Hematopoietic multipotent progenitor cell treated with erythropoietin and hydrocortisone succinate and interleukin-3 and kit ligand, for 4 days (in vitro differentiated cells): ENCODE data around the gene ALG3.

Experiments used
- DNase-seq: peaks from one replicate; pipeline ENCODE4 v3.0.0-alpha.2; 2015

Gene ALG3

GRCh38 chr3:184259878-184260723 lies 11.3 kb upstream of the ALG3 start:
- DNase-seq = peak; percentile 69

- DNase-seq = no peak
Observed at GRCh38 chr3:184259396-184259877, 10.7 kb upstream of the ALG3 start.

GRCh38 chr3:184258926-184259325 lies 10.2 kb upstream of the ALG3 start:
- DNase-seq = no peak

DNA sequence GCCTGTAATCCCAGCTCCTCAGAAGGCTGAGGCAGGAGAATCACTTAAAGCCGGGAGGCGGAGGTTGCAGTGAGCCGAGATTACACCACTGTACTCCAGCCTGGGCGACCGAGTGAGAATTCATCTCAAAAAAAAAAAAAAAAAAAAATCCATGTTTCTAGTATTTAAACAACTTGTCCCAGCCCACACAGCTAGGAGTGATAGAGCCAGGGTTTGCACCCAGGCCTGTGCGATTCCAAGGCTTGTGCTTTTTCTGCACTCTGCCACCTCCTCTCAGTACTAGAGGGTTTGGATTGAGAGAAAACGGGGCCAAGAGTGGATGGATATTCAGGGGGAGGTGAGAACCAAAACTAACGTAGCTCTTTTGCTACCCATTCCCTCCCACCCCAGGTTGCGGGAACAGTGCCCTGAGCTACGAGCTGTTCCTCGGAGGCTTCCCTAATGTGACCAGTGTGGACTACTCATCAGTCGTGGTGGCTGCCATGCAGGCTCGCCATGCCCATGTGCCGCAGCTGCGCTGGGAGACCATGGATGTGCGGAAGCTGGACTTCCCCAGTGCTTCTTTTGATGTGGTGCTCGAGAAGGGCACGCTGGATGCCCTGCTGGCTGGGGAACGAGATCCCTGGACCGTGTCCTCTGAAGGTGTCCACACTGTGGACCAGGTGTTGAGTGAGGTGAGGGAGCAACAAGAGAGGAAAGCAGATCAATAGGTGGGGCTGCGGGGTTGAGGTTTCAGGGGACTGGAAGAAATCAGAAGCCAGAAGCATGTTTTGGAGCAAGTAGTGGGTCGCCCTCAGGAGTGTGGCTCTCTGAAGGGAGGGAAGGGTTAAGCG lies 8.5 kb upstream of the ALG3 start:
- DNase-seq = no peak

DNA sequence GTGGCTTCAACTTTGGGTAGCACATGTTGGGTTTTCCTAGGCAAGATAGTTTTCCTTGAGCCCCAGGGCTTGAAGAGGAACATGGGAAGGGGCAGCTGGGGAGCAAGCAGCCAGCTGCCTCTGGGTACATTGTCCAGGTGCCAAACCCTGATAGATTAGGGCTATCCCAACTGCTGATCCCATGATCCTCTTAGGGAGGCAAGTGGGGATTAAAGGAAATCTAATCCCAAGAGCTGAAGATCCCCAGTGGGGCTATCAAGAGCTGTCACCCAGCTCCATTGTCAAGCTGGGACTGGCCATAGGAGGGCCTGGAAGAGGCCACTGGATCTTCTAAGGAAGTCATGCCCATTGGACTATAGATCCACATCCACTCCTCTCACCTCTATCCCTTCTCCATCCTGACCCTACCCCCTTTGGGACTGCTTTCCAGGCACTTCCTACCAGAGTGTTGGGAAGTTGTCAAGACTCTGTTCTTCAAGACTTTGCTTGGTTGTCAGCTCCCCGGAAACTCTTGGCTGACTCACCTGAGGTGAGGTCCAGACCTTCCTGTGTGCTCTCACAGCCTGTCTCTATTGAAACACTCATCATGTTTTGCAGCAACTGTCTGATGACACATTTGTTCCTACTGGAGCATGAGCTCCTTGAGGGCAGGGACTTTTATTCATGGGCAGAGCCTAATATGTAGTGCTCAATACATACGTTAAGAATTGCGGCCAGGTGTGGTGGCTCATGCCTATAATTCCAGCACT lies 6.7 kb upstream of the ALG3 start:
- DNase-seq = no peak

DNA sequence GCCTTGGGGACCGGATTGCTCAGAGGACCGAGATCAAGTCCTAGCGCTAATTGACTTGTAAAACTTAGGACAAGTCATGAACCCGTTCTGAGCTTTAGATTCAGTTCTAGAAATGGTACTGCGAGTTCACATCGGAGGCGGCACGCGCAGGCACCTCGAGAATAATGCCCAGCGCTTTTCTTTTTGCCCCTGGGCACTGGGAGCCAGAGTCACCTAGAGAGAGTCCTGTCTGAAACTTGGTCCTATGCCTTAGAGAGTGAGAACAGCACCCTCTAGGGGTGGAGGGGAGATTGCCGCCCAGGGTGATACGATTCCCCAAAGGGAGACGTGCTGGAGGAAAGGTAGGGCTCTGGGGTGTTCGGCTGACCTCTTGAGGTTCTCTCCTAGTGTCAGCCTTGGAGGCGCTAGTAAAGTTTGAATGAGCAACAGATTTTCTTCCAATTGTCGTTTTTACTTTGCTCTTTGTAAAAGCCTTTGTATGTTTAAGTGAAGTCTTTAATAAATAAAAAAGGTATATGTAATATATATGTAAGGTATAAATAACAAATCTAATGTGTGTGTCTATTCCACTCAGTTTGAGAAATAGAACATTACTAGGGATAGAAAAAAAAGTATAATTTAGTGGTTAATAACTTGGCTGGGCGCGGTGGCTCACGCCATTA lies 1.5 kb upstream of the ALG3 start:
- DNase-seq = peak; percentile 98

DNA sequence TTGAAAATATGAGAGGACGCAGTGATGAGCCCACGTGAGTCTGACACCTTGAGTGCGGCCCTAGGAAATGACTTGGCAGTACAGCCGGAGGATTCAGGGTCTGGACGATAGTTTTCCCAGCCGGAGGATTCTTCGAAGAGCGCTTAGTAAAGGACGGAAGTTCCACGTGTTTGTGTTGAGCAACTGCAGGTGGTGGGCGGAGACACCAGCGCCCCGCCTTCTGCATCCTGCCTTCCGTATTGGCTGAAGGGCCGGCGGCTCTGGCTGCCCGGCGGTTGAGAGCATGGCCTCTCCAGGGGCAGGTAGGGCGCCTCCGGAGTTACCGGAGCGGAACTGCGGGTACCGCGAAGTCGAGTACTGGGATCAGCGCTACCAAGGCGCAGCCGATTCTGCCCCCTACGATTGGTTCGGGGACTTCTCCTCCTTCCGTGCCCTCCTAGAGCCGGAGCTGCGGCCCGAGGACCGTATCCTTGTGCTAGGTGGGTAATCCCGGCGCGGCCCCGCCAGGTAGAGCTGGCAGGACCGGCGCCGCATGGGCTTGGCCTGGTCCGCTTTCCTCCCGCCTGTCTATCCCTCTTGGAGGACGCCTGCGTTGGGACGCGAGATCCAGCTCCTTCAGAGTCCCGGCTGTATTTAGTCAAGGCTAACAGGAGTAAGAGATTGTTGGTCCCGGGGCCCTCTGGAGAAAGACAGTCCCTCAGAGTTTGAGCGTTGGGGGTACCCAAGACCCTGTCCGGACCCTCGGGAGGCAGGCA lies 827 bp upstream of the ALG3 start, which contains the start of gene EEF1AKMT4:
Gene EEF1AKMT4, plus strand, starts transcription at position 261 of the 755 bp plus-strand sequence. Its CDS starts 23 bp downstream, at position 284.
- peak; percentile 99 for DNase-seq

- DNase-seq = no peak
Observed at GRCh38 chr3:184242297-184242685, 6.5 kb downstream of the ALG3 start.

- DNase-seq = peak; percentile 63
Observed at GRCh38 chr3:184241447-184242296, 7.1 kb downstream of the ALG3 start.

DNA sequence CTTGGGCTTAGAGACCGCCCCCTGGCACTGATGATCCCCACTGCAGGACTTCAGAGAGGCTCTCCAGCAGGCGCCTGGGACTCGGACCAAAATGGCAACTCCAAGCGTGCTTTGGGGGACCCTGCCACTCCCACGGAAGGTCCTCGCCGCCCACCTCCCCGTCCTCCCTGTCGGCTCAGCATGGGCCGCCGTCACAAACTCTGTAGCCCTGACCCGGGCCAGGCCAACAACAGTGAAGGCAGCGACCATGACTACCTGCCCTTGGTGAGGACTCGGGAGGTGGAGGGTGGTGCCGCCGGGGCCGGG lies 7.7 kb downstream of the ALG3 start:
- no peak for DNase-seq

DNA sequence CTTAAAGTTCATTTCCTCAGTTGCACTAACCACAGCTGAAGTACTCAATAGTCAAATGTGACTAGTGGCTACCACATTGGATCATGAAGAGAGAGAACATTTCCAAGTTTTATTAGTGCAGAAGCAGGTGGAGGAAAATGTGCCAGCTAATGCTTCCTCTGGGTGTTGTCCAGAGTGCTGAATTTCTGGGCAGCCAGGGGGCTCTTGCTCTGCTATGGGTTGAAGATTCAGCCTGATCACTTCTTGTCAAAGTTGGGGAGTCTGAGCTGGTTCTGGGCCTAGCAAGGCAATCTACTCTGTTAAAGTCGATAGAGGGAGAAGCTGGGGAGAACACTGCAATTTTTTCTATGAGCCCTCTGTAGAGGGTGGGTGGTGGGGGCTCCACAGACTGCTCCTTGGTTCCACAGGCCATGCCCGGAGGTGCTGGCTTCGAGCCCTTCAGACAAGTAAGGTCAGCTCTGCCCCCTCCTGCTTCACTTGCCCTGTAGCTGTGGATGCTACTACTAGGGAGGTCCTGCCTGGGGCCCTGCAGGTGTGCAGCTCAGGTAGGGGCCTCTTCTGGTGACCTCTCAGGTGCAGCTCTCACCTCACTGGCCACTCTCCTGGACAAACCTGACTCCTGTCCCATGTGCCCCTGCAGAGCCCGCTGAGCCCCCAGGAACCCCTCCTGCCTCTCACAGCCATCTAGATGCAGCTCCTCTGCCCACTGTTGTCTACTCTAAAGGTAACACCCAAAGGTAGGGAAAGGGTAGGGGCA lies 8.2 kb downstream of the ALG3 start:
- DNase-seq = peak; percentile 73

GRCh38 chr3:184239708-184240107 lies 9.1 kb downstream of the ALG3 start:
- no peak for DNase-seq

DNA sequence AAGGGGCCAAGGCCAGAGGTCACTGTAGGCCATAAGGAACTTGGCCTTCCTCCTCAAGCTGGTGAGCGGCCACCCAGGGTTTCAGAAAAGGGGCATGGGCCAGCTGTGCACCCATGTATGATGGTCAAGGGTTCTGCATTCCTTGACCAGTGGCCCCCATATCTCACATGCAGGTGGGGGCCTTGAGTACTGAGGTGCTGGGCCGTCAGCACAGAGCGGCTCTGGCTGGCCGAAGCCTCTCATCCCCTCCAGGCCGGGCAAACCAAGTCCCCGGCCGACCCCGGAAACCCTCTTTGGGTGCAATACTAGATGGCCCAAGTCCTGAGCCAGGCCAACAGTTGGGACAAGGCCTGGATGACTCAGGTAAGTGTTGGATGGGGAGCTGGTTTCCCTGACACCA lies 9.5 kb downstream of the ALG3 start:
- DNase-seq = no peak

DNA sequence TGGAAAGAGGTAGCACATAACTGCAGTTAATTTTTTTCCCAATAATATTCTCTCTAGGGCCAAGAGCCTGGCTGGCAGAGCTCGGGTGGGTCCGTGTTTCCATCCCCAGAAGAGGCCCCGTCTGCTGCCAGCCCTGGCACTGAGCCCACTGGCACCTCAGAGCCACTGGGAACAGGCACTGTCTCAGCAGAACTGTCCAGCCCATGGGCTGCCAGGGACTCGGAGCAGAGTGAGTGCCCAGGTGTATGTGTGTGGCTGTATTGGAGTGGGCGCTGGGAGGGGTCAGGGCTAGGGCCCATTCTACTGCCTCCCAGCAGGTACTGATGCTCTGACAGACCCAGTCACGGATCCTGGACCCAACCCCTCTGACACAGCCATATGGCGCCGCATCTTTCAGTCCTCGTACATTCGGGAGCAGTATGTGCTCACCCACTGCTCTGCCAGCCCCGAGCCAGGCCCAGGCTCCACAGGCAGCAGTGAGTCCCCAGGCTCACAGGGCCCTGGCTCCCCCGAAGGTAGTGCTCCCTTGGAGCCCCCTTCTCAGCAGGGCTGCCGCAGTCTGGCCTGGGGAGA lies 10.4 kb downstream of the ALG3 start:
- DNase-seq = no peak

GRCh38 chr3:184237807-184238206 lies 11.0 kb downstream of the ALG3 start:
- DNase-seq = peak; percentile 60

DNA sequence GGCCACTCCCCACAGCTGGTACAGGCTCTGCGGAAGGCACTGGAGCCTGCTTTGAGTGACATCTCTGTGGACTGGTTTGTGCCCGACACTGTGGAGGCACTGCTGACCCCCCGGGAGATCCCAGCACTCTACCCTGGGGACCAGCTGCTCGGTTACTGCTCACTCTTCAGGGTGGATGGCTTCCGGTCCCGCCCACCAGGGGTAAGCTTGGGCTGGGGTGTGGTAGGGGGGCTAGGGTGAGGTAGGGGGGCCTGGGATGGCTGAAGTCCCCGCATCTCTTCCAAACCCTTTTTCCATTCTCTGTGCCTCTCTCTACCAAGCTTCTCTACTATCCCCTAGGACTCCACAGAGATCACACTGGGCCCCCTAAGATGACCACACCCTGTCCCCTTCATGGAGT lies 11.6 kb downstream of the ALG3 start:
- DNase-seq = no peak

- DNase-seq = no peak
Observed at GRCh38 chr3:184236636-184237035, 12.1 kb downstream of the ALG3 start.

DNA sequence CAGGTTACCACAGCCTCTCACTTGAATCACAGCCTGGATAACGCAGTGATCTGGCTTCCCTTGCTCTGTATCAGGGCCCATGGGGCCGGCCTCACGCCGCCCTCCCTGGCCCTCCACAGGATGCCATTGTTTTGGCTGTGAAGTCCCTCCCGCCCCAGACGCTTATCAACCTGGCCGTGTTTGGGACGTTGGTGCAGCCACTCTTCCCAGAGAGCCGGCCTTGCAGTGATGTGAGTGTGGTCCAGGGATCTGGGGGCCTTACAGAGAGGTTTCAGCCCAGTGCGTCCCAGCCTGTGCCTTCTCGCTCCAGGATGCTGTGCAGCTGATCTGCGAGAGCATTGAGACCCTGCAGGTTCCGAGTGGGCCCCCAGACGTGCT lies 12.7 kb downstream of the ALG3 start:
- no peak for DNase-seq

DNA sequence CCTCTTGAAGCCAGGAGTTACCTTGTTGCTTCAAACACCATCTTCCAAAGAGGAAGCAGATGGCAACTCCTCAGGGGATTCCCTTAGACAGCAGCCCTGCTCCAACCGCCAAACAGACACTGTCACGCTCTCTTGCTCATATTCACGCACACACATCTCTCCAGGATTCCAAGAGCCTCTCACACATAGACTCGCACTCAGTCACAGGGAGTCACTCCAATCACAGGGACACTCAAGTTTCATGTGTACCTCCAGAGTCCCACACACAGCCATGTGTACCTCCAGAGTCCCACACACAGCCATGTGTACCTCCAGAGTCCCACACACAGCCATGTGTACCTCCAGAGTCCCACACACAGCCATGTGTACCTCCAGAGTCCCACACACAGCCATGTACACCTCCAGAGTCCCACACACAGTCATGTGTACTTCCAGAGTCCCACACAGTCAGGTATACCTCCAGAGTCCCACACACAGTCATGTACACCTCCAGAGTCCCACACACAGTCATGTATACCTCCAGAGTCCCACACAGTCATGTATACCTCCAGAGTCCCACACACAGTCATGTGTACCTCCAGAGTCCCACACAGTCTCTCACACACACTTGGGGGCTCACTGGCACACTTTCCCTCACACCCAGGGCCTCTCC lies 13.3 kb downstream of the ALG3 start:
- DNase-seq = no peak
